GM12878 (cell line): ENCODE measurements around the gene SUPT4H1. TPM values are rescaled to one million over a fixed set of nuclear protein-coding genes. Genes with fewer than 3 reads are reported as not detected.

ENCODE experiments used
- ATAC-seq: fragments of 200-7000 bp; cut with Tn5 transposase; 3 replicates; pipeline ENCODE4 v1.9.1; 2020; ENCODE audit warnings: mild to moderate bottlenecking, moderate library complexity
- BruUV-seq: library from RNA; stranded (reverse); fragments of 400-500 nt; replicated peaks from 2 replicates; lab custom pipeline; 2021; lab: Mats Ljungman, UMichigan
- CTCF ChIA-PET: fragments of 300-600 bp; sonication (Branson Sonifier 250); formaldehyde crosslinking; extraction: SDS; loops from one replicate; lab custom pipeline; 2021; ENCODE audit warnings: inconsistent platforms; lab: Yijun Ruan, JAX
- POLR2A ChIA-PET: fragments of 350-600 bp; formaldehyde crosslinking; extraction: SDS; loops from one replicate; lab custom pipeline; 2021; ENCODE audit warnings: inconsistent platforms; lab: Charles Lee
- RAD21 ChIA-PET: fragments of 300-600 bp; sonication (Branson Sonifier 250); formaldehyde crosslinking; loops from one replicate; lab custom pipeline; 2023; ENCODE audit warnings: antibody characterized with exemption; ENCODE audit not compliant: unreplicated experiment; lab: Charles Lee
- SMC1A ChIA-PET: fragments of 300-600 bp; sonication (Branson Sonifier 250); formaldehyde crosslinking; loops from one replicate; lab custom pipeline; 2023; ENCODE audit not compliant: unreplicated experiment, uncharacterized antibody; lab: Charles Lee
- DNase-seq: peaks from one replicate; pipeline ENCODE4 v3.0.0-alpha.2; 2011; ENCODE audit warnings: low read depth, low spot score
- FAIRE-seq: peaks from 3 replicates; lab custom pipeline; 2011; peaks lifted over from hg19 to GRCh38; lab: Jason Lieb, UNC
- H2AFZ ChIP-seq: 2 replicates; pipeline ENCODE4 v1.6.0; 2011; ENCODE audit warnings: low read depth, low read length, control low read depth; ENCODE audit not compliant: control insufficient read depth
- H3K27ac ChIP-seq: 2 replicates; pipeline ENCODE4 v1.5.1; 2011; ENCODE audit warnings: control low read depth; ENCODE audit not compliant: control insufficient read depth, insufficient read depth
- H3K27me3 ChIP-seq, 2 experiments: replicated peaks in 1 of 2; 2 replicates each; pipeline versions ENCODE4 v1.6.0 to v1.6.1; 2011; ENCODE audit warnings: low read length in 1 of 2; ENCODE audit not compliant: control insufficient read depth in 2 of 2, insufficient read depth in 2 of 2
- H3K36me3 ChIP-seq, 2 experiments: 2 replicates each; pipeline ENCODE4 v1.5.1; 2011; ENCODE audit warnings: low read length in 1 of 2; ENCODE audit not compliant: control insufficient read depth in 2 of 2, insufficient read depth in 2 of 2
- H3K4me1 ChIP-seq: 2 replicates; pipeline ENCODE4 v1.6.1; 2011; ENCODE audit warnings: mild to moderate bottlenecking, low read length, moderate library complexity, mixed read lengths; ENCODE audit not compliant: control insufficient read depth, insufficient read depth
- H3K4me2 ChIP-seq: 2 replicates; pipeline ENCODE4 v1.6.0; 2011; ENCODE audit warnings: control low read depth; ENCODE audit not compliant: control insufficient read depth, insufficient read depth
- H3K4me3 ChIP-seq: fragments of 200-600 bp; sonication (generic); 2 replicates; pipeline ENCODE4 v1.5.1; 2016
- H3K79me2 ChIP-seq: 2 replicates; pipeline ENCODE4 v1.6.0; 2011; ENCODE audit warnings: low read length; ENCODE audit not compliant: control insufficient read depth, insufficient read depth
- H3K9ac ChIP-seq: 2 replicates; pipeline ENCODE4 v1.8.0; 2011; ENCODE audit warnings: low read length, control low read depth, mixed read lengths; ENCODE audit not compliant: control insufficient read depth, insufficient read depth
- H3K9me3 ChIP-seq: replicated peaks from 3 replicates; pipeline ENCODE4 v1.5.1; 2011; ENCODE audit warnings: mild to moderate bottlenecking, low read length; ENCODE audit not compliant: control insufficient read depth, insufficient read depth
- H4K20me1 ChIP-seq: 2 replicates; pipeline ENCODE4 v1.6.0; 2011; ENCODE audit not compliant: control insufficient read depth, insufficient read depth
- ATF3 ChIP-seq: IDR thresholded peaks from 2 replicates; pipeline ENCODE4 v1.6.1; 2011; ENCODE audit warnings: low read depth, mild to moderate bottlenecking, low read length, moderate library complexity, borderline replicate concordance; ENCODE audit errors: extremely low read depth
- BCL11A ChIP-seq: IDR thresholded peaks from 2 replicates; pipeline ENCODE4 v1.6.1; 2011; ENCODE audit warnings: low read depth, low read length
- CREB1 ChIP-seq: IDR thresholded peaks from 2 replicates; pipeline ENCODE4 v1.6.1; 2012; ENCODE audit warnings: low read depth, mild to moderate bottlenecking, inconsistent platforms
- HDGF ChIP-seq: fragments of 450-650 bp; IDR thresholded peaks from 2 replicates; pipeline ENCODE4 v1.6.1; 2016; ENCODE audit warnings: antibody characterized with exemption
- KLF5 ChIP-seq: fragments of 450-650 bp; IDR thresholded peaks from 2 replicates; pipeline ENCODE4 v1.6.1; 2014; ENCODE audit warnings: mild to moderate bottlenecking; ENCODE audit not compliant: partially characterized antibody
- MTA3 ChIP-seq: IDR thresholded peaks from 2 replicates; pipeline ENCODE4 v1.6.1; 2012; ENCODE audit warnings: low read length, inconsistent platforms, borderline replicate concordance
- MYC ChIP-seq: IDR thresholded peaks from 2 replicates; pipeline ENCODE4 v1.6.1; 2011; ENCODE audit warnings: mild to moderate bottlenecking, low read length, moderate library complexity, inconsistent platforms; ENCODE audit not compliant: insufficient read depth, insufficient replicate concordance, insufficient read length, severe bottlenecking
- NFXL1 ChIP-seq: fragments of 450-650 bp; IDR thresholded peaks from 2 replicates; pipeline ENCODE4 v1.6.1; 2017; ENCODE audit warnings: antibody characterized with exemption, mild to moderate bottlenecking, borderline replicate concordance
- NFYB ChIP-seq: IDR thresholded peaks from 2 replicates; pipeline ENCODE4 v1.6.1; 2011; ENCODE audit warnings: low read depth, mild to moderate bottlenecking, low read length, improper control_type of control experiment, moderate library complexity; ENCODE audit not compliant: insufficient read depth
- NKRF ChIP-seq: fragments of 450-650 bp; conservative IDR thresholded peaks from 2 replicates; pipeline ENCODE4 v1.6.1; 2017; ENCODE audit warnings: mild to moderate bottlenecking, moderate library complexity
- NR2C1 ChIP-seq: fragments of 450-650 bp; IDR thresholded peaks from 2 replicates; pipeline ENCODE4 v1.6.1; 2017; ENCODE audit warnings: antibody characterized with exemption, mild to moderate bottlenecking, moderate library complexity
- SRF ChIP-seq, 2 experiments: IDR thresholded peaks; 2 replicates each; pipeline ENCODE4 v1.6.1; 2011; ENCODE audit warnings: low read depth in 2 of 2, low read length in 2 of 2, mild to moderate bottlenecking in 1 of 2, moderate library complexity in 1 of 2
- TARDBP ChIP-seq: IDR thresholded peaks from 2 replicates; pipeline ENCODE4 v1.6.1; 2016; ENCODE audit warnings: borderline replicate concordance
- ZNF622 ChIP-seq: fragments of 450-650 bp; IDR thresholded peaks from 2 replicates; pipeline ENCODE4 v1.6.1; 2017; ENCODE audit warnings: mild to moderate bottlenecking, inconsistent platforms
- WGBS: methylation state at CpG from one replicate; pipeline ENCODE4 v1.1.6; 2016; ENCODE audit warnings: low lambda C conversion rate; ENCODE audit not compliant: insufficient replicate concordance, insufficient coverage; ENCODE audit errors: missing lambda C conversion rate; 5-methylcytosine and 5-hydroxymethylcytosine counted together
- in situ Hi-C: fragments of 300-500 bp; cut with MboI; formaldehyde crosslinking; loops from 9 replicates; pipeline ENCODE4 v1.14.3; 2018; ENCODE audit warnings: mixed read lengths
- intact Hi-C: fragments of 100-400 bp; cut with micrococcal nuclease; formaldehyde crosslinking; loops from one replicate; pipeline ENCODE4 v1.14.2; 2022; ENCODE audit not compliant: unreplicated experiment
- polyA plus RNA-seq, 11 experiments: library from polyadenylated mRNA; depleted of rRNA in 4 of 11; unstranded in 6 of 11; stranded (reverse) in 5 of 11; fragments of >200 nt; fragmentation: Nextera tagmentation in 4 of 11; fragmentation: Illumina TruSeq in 1 of 11; extraction: Ambion mirVana in 4 of 11; extraction: Trizol in 1 of 11; gene quantifications; 1 replicate in 1 of 11; 2 replicates in 10 of 11; pipeline versions ENCODE4 v1.2.1 to v1.2.3, GENCODE V29; 2011 to 2016; ENCODE audit warnings: inconsistent platforms in 2 of 11, missing spikeins in 2 of 11, low read depth in 1 of 11
- total RNA-seq, 4 experiments: library from RNA; depleted of rRNA in 3 of 4; stranded (reverse); fragments of >200 nt in 3 of 4; fragmentation: Illumina TruSeq in 1 of 4; extraction: Trizol in 1 of 4; gene quantifications; 2 replicates each; pipeline versions ENCODE4 v1.2.1 to v1.2.3, GENCODE V29; 2013 to 2021

SUPT4H1 gene
- total and polyA plus RNA-seq, 10 of the 15 experiments (the other 5 are each of a cell fraction or from before 2014, with no cell fraction given): 83.8 to 293 (median 128) TPM

DNA sequence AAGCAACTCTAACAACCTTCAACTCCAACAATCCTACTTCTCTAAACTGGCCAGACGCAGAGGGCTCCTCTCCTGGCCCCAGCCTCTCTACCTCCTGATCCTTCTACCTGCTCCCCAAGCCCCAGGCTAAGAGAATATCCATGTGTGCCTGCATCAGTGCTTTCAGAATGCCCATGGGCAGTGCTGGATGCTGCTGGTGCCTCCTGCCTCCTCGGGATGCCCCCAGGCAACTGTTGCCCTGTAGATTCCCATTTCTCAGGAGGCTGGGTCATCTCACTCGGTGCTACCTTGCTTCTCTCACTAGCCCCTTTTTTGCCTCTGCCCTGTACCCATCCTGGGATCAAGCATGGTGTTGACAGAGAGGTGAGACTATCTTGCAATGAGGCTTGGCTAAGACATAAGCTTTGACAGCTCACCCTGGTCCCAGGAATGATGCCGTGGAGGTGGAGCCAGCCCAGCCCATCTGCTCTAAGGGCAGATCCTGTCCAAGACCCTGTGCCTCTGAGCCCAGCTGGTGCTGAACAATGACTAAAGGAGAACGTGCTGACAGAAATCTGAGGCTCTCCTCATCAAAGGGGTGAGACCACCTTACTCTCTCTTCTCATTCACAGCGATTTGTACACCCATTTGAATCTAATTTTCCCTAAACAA lies 19.4 kb upstream of the SUPT4H1 start (continued):
- TF ChIP-seq SRF (IDR thresholded peaks at IDR 0.05; ENCODE audit: low read depth in 2 of 2, low read length in 2 of 2): no peak
- no peak for TF ChIP-seq NFYB
- TF ChIP-seq BCL11A: no peak
- TF ChIP-seq MTA3: no peak

- H3K27ac ChIP-seq: no peak overlapping the region
- no peaks in the 10 kb centered on the region for H4K20me1 ChIP-seq
- H3K9me3 ChIP-seq: no peaks in the 10 kb centered on the region
- ChIA-PET POLR2A (no interaction called here), SMC1A (interaction anchor here (4.8 kb wide), 1 partner anchor 13 kb away, joined by 22 read pairs; no protein-coding TSS in a partner anchor), RAD21 (no interaction called here), CTCF (interaction anchor here (2.0 kb wide), 1 partner anchor 53 kb away, joined by 7 read pairs; no protein-coding TSS in a partner anchor)
- H3K4me2 ChIP-seq: no peak overlapping the region
- H3K36me3 ChIP-seq: peaks cover 0 to 11% of the 10 kb centered on the region in 2 experiments; a peak in 2 of 4 replicates
- H2AFZ ChIP-seq: no peak overlapping the region
- intact Hi-C loops (no loop called here), in situ Hi-C loops (no loop called here)
- no peak overlapping the region for H3K9ac ChIP-seq
- no peak for TF ChIP-seq NR2C1
- no peak for TF ChIP-seq TARDBP
- no peak for TF ChIP-seq ATF3
- no peak for TF ChIP-seq NKRF
- no peak for TF ChIP-seq NFXL1
- no peak for TF ChIP-seq CREB1
- TF ChIP-seq KLF5: no peak
- TF ChIP-seq ZNF622: no peak
- no peak for TF ChIP-seq MYC
- TF ChIP-seq HDGF: no peak
- DNase-seq (no peak), ATAC-seq (no peak), FAIRE-seq (no peak)
- BruUV-seq: no TSS peak
- no peaks in the 10 kb centered on the region for H3K4me1 ChIP-seq
- H3K27me3 ChIP-seq: no peaks in the 10 kb centered on the region
- H3K79me2 ChIP-seq: no peaks in the 10 kb centered on the region
- WGBS: 70% methylated on average over 9 of the region's 9 CpGs
- H3K4me3 ChIP-seq: no peak overlapping the region
Measured at GRCh38 chr17:58370716-58371115, 18.7 kb upstream of the SUPT4H1 start.
